Hematopoietic multipotent progenitor cell treated with erythropoietin and hydrocortisone succinate and interleukin-3 and kit ligand, for 6 days (in vitro differentiated cells): ENCODE data around the gene MCM9.

Experiments
- DNase-seq: peaks from one replicate; pipeline ENCODE4 v3.0.0-alpha.2; 2015

MCM9 gene

DNA sequence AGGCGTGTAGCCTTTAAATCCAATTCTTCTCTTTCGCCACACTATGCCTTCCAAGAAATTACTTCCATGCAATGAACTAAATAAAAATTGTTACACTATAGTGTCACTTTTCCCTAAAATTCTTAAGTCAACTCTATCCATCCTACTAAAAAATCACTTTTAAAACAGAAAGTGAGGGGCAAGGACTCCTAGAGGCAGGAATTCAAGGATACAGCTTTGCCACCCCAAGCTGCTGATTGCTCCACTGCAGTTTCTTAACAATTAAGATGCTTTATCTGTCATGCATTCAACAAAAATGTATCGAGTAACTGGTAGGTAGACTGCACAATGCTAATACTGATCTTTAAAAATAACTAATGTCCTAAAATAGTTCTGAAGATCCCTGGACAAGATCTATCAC, 4.3 kb downstream of the MCM9 start:
- no peak for DNase-seq

DNA sequence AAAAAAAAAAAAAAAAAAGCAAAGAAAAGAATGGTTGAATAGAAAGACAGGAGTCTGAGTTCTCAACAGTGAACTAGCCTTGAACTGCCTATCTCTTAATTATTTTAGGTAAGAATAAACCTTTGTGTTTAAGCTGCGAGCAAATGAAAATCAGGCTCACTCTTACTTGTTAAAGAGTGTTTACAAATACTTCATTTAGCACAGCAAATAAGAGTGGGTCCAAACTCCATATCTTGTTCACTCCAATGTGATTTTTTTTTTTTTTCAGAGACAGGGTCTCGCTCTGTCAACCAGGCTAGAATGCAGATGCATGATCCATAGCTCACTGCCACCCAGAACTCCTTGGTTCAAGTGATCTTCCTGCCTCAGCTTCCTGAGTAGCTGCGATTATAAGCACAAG, 11.9 kb downstream of the MCM9 start:
- DNase-seq: no peak

DNA sequence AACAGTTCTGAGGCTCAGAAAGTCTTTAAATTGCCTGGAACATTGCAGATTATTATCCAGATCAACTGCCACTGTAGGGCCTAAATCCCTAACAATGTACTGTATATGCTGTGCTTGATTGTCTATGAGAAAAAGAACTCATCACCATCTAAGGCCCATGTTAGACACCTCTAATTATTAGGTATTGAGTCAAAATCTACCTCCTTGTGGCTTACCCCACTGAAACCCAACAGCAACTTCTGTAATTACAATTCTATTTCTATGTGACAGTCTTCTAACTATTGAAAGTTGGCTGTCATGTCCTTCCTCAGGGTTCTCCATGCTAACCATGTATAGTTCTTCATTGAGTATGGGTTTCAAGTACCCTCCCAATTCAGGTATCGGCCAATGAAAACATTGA, 13.9 kb downstream of the MCM9 start:
- no peak for DNase-seq

DNA sequence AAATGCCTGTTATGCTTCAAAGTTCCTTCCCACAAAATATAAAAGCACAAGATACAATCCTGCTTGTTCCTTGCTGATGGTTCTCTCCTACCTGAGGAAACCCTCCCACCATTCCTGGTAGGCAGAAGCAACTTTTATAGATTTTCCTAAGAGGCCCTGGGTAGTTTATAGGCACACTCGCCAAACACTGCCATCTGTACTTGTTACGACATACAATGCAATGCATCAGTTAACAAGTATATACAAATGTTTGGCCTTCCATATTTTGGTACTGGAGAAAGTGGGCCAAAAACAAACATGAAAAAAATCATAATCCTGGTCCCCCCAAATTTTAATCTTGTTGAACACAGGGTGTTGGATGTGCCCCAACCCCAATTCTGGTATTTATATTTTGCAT, 16.6 kb downstream of the MCM9 start:
- no peak for DNase-seq

DNA sequence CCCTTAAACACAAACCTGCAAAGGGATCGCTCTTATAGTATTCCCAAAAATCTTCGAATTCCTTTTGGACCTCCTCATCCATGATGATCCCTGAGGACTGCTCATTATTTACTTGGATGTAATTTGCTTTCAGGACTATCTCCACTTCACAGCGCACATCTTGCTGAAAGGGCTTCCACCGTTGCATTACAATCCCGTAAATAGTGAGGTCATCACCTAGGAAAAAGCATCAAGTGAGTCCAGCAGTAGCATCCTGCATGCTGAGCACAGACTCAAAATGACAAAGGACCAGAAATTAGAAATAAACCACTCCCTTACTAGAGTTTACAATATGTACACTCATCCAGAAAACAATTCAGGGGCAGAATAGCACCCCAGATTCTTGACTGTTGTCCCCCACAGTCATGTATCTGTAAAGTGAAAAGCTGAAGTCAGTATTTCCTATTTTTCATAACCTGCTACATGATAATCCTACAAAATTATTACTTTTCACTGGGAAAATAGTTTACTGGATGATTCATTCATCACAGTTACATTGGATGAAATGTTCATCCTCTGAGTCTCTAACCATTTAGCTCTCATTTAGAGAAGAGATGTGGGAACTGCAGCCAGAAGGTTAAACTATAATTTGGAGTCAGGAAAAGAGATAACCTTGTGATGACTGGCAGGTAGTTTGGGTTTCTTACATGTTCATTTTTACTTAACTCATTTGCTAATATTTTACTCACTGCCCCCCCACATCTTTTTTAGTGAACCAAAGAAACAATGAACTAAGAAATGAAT, 17.2 kb downstream of the MCM9 start:
- no peak for DNase-seq

DNA sequence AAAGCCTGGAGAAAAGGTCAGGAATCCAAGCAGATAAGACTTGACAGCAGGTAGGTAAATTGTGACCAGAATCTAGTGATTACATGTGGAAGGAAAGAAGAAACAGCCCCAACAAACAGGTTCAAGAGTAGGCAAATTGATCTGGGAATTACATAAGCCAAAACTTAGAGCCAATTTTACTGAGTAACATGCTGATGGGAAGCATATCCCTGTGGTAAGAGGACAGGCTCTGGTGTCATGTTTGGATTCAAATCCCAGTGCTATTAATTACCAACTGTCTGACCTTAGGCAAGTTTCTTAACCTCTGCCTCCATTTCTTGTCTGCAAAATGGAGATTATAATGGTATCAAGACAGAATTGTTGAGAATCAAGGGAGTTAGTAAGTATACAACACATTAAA, 20.4 kb downstream of the MCM9 start:
- no peak for DNase-seq

DNA sequence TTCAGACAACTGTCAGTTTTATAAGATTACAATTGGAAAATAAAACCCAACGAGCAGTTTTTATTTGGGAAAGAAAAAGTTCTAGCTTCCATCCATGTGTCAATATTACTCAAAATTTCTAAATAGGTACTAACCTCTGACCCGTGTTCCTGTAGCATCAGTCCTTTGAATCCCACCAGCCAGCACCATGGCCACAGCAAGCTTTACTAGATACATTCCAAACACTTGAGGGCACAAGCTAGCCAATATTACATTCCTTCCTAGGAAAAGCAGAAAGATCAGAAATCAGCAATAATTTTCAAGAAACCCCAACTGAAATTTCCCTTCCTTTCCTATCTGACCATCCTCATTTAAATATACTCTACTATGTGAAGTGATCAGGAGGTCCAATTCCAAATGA, 21.8 kb downstream of the MCM9 start:
- no peak for DNase-seq

DNA sequence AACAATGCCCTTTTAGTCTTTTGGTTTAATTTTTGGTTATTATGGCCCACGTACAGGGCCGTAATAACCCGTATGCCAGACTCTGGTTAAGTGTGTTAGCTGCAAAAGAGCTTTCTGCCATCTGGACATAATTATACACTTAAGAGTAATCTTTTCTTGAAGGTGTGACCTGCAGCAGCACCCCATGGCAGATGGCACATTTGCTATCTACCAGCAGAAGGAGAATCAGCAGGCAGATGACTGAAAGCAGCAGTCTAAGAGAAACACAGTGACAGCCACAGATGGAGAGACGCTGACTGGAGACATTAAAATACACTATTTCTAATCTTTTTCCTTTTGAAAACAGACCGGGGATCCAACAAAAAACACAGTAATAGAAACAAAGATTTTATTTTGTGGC, 22.3 kb downstream of the MCM9 start:
- no peak for DNase-seq

DNA sequence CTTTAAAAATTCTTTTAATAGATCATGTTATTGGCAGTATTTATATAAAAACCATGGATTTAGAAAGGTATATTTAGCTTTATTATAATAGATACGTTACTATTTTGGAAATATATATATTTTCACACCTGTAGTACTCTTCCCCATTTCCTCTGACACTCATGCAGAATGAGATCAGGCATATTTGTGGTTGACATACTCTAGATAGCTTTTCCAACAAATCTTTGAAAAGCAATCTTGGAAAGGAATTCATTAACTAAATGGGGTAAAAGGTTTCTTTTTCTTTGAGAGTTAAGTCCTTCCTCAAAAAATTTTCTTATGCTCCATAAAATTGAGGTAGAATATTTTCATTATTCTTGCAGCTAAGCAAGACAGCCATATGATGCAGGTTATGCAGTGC, 26.5 kb downstream of the MCM9 start:
- DNase-seq: no peak

DNA sequence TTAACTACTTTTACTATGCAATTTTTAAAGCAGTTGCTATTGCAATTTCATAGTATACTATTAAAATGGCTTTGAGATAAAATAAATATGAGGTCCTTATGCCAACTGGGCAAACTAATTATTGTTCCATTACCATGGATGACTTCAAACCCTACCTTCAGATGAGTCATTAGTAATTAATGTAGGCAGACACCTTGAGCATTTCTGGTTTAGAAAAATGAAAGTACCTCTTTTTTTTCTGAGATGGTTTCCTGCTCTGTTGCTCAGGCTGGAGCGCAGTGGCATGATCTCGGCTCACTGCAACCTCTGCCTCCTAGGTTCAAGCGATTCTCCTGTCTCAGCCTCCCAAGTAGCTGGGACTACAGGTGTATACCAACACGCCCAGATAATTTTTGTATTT, 29.1 kb downstream of the MCM9 start:
- no peak for DNase-seq

DNA sequence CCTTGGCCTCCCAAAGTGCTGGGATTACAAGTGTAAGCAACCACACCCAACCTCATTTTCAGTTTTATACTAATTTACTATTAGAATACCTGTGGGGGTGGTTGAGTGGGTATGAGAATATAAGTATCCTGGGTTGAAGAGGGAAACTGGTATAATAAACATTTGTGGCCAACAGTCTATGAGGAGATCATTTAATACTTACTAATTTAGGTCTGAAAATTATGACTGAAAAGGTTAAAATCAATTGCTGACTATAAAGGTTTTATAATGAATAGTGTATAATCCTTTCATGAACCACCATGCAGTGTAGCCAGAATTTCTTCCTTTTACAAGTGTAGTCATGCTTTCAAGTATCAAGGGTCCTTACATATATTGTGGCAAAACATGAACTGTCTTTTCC, 29.9 kb downstream of the MCM9 start:
- no peak for DNase-seq

DNA sequence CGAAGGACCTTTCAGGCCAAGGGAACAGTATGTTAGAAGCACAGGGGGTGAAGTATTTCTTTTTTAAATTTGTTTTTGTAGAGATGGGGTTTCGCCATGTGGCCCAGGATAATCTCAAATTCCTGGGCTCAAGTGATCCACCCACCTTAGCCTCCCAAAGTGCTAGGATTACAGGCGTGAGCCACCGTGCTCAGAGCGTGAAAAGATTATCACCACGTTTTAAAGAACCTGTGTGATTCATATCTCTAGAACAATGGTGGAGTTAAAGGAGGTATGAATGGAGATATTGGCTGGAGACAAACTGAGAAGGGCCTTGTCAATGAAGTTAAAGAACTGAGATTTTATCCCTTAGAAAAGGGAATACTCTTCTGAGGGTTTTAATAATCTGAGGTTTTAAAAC, 31.3 kb downstream of the MCM9 start:
- DNase-seq: no peak

DNA sequence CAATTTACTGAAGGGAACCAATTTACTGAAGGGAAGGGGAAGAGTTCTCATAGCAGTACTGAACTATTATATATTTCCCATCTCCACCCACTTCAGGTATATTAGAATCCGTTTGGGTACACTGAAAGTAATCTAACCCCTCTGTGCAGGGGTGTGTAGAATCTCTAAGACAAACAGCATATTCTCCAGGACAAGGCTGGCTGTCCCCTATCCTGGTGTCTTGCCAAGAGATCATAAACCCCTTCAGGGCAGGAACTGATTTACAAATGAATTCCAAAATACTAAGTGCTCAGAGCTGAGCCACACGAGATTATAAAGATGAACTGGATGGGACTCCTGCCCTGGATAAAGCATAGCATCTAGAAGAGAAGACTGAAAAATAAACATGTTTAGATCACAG, 31.8 kb downstream of the MCM9 start:
- DNase-seq: no peak

DNA sequence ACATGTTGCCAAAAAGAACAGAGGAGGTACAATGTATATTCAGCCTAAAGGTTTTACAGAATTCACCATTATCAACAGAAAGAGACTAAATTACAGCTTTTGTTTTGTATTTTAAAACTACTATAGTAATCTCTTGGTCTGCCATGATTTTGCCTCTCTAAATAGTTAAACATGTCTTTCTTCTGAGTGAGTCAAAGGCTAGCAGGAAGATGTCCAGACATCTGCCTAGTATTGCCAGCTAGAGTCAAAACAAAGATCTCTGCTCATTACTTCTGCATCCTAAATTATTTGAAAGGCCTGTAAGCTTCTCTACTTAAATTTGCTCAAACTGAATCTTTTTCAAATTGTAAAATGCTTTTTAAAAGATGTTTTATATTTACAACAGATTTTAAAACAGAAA, 32.2 kb downstream of the MCM9 start:
- DNase-seq: no peak

DNA sequence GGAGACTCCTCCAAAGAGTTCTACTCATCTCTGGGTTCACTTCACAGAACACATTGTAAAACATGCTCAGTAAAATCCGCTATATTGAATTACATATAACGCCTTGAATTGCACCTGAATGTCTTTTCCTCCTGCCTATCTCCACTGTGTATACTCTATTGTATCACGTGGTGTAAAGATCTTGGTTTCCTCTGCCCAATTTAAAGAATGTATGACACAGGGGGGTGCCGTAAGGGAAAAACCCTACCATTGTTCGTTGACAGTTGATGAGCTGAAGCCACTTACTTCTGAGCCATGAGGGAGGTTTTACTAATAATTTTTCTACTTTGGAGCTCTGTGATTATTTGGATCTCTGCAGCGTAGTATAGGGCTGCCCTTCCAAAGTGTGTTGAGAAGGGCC, 35.0 kb downstream of the MCM9 start:
- no peak for DNase-seq

DNA sequence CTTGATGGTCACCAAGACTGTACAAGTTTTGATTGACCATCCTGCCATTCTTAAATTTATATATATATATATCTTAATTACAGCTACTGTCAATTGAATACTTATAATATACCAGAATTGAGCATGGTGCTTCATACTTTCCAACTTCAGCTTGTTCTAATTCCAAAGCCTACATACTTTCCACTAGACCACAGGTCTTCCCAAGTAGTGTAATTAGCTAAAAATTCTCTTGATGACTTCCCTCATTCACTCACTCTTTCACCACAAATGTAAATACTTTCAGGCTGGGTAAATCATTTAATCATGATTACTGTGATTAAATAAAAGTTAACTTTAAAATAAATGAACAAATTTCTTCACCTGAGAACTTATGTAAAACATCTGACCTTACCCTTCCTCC, 37.6 kb downstream of the MCM9 start:
- no peak for DNase-seq

DNA sequence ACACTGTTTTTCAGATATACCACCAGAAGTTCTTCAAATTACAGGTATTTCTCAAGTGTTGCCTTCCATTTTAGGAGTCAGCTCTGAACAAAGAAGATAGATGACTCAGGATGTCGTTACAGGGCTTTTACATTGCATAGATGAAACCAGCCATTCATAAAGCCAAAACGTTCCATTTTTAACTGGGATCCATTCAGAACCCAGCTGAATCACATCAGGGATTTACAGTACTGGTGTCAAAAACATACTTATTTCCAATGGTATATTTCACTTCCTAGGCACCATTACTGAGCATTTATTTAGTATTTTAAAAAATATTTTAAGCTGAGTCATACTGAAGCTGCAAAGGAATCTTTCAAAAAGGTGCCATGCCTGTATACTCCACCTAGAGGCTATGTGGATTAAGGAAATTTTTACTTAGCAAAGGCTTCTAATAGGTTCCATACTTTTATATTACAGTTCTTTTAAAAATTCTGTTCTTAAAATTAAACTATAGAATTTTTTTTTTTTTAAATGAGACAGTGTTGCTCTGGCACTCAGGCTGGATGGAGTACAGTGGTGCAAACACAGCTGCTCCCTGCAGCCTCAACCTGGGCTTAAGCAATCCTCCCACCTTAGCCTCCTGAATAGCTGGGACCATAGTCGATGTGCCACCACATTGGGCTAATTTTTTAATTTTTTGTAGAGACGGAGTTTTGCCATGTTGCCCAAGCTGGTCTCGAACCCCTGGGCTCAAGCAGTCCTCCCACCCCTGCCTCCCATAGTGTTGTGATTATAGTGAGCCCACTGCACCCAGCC, 38.4 kb downstream of the MCM9 start:
- peak; percentile 83 for DNase-seq

DNA sequence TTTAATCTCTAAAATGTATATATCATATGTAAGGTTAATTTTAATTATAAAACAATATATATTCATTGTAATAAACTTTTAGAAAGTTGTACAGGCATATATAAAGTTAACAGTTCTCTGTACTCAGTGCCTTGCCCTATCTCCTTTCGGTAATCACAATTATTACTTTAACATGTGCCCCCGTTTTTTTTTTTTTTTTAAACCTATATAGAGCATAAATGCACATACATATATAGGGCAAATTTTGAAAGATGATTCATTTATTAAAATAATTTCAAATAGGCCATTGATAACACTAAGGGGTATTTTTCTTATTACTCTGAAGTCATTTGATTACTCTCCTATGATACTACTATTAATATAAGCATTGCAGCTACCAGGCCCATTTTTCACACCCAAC, 39.1 kb downstream of the MCM9 start:
- DNase-seq: peak; percentile 57

DNA sequence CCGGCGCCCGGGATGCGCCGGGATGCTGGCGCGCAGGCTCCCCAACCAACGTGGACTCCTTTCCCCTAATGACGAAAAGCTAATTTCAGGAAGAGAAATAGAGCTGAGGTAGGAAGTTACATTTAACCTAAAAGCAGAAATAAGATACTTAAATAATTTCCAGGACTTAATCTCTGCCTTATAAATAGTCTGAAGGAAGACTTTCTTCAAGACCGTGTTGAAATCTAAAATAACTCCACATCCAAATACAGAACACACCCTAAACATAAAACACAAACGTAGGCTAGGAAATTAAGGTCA, 39.7 kb downstream of the MCM9 start:
- DNase-seq: no peak

DNA sequence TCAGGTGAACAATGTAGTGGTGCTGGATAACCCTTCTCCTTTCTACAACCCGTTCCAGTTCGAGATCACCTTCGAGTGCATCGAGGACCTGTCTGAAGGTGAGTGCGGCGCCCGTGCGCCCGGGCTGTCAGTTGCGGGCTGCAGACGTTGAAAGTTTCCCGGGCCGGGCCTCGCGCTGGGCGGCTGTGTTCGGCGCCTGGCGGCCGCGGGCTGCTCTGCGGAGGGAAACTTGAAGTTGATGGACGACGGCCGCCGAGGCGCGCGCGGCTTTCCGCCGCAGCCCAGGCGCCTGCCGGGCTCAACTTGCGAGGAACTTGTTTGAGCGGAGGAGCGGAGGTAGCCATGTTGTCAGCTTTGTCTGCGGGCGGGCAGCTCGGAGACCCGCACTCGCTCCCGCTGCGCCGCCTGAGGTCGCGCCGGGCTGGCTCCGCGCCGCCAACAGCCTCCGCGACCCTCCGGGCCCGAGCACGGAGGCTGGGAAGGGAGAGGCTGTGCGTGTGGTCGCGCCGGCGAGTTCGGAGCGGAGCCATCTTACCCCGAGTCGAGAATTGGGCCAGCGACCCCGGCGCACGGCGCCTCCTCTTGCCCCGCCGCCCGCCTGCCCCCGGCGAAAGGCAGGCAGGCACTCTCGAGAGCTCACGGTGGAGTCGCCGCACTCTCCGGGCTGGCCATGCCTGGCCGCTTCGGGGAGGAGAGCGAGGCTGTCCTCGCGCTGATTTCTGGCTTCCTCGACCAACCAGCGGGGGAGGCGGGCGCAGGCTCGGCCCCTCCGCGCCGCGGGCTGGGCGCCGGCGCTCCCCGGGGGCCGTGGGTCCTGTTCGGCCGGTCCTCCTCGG, 40.3 kb downstream of the MCM9 start:
- peak; percentile 59 for DNase-seq

DNA sequence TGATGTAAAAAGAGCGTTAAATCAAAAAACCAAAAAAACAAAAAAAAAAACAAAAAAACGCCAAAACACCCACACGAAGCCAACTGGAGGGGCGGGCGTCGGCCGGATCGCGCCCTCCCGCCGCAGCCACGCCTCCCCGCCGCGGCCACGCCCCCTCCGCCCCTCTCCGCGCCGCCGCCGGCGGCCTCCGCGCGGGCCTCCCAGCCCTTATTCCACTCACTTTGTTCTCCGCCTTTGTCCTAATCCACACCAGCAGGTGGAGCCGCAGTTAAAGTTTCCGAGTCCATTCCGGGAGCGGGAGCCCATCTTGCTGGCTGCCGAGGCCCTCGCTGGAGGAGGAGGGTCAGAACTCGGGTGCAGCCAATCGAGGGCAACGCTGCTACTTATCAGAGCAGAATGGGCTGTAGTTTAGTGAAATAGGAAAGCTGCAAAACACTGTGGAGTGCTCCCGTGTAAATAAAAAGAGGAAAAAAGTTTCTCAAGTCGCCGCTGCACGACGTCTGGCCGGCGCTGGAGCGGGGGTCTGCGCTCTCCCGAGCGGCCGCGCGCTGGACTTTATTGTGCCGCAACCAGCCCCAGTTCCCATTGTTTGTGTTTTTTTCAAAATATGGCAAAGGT, 41.0 kb downstream of the MCM9 start, which contains the start of gene ASF1A:
ASF1A (plus strand) TSS at position 346 of the 618 bp plus-strand sequence; CDS start at position 608, 262 bp downstream.
- DNase-seq: peak; percentile 99

DNA sequence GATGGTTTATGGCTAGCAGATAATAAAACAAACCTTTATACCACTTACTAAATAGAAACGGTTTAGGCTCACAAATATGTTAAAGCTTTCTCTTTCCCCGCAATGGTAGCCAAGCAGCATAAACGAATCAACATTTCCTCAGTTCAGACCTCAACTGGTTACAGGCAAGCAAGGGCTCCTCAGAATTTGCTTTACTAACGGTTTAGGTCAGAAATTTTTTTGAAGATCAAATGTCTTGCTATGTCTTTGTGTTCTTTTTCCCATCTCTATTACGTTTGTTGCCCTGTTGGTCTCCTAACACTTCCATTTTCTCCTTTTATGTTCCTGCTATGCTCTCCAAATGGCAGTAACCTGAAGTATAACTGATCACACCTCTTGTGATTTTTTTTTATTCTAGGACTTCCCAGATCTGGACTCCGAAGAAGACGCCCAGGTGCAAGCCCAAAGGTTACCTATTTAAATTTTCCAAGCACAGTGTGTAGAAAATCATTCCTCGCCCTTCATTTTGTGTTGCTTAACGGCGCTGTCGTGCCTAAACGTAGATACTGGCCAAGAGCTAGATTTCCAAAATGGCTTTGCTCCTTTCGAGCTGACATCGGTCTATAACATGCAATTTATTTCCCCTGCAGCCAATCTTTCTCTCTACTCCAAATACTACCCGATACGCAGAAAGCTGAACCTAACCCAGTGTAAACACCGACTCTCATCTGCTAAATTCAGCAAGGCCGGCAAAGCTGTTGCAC, 41.7 kb downstream of the MCM9 start:
- peak; percentile 84 for DNase-seq
